ENCODE results near the gene BCL2.

BCL2 gene

DNA sequence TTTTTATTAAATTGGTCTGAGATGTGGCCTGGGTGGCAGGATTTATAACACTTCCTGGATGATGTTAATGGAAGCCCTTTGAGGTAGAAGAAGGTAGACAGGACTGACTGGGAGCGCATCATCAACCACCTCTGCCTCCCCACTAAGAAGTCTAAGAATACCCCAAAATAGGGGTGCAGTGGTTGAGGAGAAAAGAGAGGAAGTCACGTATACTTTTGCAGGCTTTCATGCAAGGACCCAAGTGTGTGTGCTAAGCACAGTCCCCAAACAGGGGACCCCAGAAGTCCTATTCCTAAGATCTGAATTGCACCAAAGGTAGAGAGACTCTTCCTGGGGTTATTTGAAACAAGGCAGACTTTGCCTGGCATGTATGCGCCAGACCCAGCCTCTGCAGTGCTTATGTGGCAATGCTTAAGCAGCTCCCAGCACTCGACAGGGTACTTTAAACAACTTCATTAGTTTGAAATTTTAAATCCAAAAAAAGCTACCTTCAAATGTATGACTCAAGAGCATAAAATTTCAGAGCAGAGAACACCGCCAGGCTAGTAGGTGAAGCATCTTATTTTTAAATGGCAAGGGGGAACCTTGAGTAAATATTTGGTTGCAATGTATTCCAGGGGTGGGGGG, 35.3 kb downstream of the BCL2 start:
- no peak overlapping the region for H3K27ac ChIP-seq
- TF ChIP-seq, protein P1, sequence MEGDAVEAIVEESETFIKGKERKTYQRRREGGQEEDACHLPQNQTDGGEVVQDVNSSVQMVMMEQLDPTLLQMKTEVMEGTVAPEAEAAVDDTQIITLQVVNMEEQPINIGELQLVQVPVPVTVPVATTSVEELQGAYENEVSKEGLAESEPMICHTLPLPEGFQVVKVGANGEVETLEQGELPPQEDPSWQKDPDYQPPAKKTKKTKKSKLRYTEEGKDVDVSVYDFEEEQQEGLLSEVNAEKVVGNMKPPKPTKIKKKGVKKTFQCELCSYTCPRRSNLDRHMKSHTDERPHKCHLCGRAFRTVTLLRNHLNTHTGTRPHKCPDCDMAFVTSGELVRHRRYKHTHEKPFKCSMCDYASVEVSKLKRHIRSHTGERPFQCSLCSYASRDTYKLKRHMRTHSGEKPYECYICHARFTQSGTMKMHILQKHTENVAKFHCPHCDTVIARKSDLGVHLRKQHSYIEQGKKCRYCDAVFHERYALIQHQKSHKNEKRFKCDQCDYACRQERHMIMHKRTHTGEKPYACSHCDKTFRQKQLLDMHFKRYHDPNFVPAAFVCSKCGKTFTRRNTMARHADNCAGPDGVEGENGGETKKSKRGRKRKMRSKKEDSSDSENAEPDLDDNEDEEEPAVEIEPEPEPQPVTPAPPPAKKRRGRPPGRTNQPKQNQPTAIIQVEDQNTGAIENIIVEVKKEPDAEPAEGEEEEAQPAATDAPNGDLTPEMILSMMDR (IDR thresholded peaks at IDR 0.05), result no peak
- no peak for TF ChIP-seq ZFX (IDR thresholded peaks at IDR 0.05; ENCODE audit: borderline replicate concordance)

DNA sequence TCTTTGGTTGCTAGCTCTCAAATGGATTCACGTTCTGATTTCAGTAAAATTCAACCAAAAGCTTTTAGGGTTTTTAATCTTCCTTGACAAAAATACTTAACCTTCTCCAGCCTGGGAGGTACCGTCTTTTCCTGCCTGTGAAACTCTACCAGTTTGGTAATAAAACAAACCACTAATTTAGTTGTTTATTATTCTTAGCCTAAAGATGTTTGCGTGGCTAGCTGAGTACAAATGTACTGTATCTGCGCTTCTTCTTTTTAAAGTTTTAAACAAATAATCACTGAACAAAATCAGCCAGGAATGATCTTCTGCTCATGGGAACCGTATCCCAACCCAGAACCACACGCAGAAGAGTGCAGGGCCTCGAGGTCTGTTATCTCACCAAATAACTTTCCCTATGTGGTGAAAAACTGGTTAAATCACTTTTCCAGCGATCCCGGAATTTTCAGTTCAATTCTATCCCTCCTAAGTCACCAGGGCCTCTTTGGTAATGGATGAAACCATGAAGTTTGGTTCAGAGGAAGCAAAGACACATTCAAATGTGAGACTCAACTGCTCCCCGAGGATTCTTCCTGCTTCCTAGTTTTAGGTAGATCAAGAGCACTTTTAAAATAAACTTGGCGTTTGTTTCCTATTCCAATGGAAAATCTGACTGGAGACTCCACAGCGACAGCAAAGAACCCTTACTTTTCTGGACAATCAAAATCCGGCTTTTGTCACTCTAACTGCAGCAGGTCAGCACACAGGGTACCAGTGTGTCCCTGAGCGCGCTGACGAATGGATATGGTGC, 36.1 kb downstream of the BCL2 start:
- no peak overlapping the region for H3K27ac ChIP-seq
- TF ChIP-seq, protein P1 (IDR thresholded peaks at IDR 0.05), result no peak
- no peak for TF ChIP-seq ZFX (IDR thresholded peaks at IDR 0.05; ENCODE audit: borderline replicate concordance)

DNA sequence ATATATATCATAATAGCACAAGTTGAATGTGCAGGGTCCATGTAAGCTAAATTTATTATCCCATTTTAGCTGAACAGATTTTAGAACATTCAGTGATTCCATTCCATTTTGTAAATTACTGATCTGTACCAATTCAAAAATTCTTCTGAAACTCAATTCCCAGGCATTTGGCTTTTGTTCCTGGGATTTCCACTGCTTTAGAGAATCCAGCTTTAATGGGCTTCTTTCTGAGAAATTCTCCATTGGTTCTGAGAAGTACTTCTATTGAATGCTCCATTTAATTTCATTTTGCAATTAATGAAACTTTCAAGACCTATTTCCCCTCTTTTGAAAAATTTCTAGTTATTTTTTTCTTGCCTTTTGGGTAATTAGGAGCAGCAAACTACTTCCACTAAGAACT, 36.8 kb downstream of the BCL2 start:
- TF ChIP-seq, protein P1 (IDR thresholded peaks at IDR 0.05), result no peak
- no peak for TF ChIP-seq ZFX (IDR thresholded peaks at IDR 0.05; ENCODE audit: borderline replicate concordance)
- H3K27ac ChIP-seq, result no peak overlapping the region

DNA sequence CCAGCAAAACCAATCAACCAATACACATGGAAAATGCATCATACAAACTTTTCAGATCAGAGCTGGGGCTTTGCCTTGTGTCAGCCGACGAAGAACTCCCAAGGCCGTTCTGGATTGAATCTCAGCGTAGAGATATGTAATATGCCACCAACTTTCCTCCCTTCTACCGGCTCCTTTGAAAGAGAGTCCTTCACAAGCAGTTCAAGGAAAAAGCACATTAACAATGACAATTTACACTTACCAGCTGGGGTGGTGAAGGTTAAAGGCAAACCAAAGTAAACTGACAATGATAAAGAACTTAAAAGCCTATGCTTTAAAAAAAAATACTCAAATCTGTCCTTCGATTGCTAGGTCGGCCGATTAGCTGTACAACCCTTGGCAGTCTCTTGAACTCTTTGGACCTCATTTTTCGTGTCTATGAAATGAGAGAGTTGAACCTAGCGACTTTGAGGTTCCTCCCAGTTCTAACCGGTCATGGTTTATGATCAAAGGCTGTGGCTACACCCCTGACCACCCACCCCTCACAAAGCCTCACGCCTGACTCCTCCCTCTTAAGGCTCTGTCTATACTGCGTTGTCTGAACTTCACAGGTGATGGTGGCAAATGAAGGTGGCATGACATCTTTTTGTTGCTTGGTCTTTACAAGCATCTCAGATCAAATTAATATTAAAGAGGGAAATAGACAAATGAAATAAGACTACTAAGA, 46.2 kb downstream of the BCL2 start:
- H3K27ac ChIP-seq, result no peak overlapping the region
- TF ChIP-seq, protein P1 (IDR thresholded peaks at IDR 0.05), result no peak
- TF ChIP-seq ZFX (IDR thresholded peaks at IDR 0.05; ENCODE audit: borderline replicate concordance), result no peak

DNA sequence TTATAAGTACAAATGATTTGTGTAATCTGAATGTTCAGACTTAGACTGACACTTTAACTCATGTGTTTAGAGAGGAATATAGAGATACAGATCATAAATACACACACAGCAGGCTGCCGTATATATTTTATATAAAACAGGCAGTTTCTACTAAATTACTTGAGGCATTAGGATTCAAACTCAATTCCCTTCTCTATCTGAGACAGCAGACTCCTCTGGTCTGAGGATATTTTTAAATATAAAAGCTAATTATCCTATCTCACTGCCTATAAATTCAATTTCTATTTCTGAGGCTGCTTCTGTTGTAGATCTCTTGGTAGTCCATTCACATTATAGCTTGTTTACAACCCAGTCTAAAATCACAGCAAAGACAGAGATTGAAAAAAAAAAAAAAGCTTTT, 46.9 kb downstream of the BCL2 start:
- TF ChIP-seq, protein P1 (IDR thresholded peaks at IDR 0.05), result no peak
- TF ChIP-seq ZFX (IDR thresholded peaks at IDR 0.05; ENCODE audit: borderline replicate concordance), result no peak
- no peak overlapping the region for H3K27ac ChIP-seq

DNA sequence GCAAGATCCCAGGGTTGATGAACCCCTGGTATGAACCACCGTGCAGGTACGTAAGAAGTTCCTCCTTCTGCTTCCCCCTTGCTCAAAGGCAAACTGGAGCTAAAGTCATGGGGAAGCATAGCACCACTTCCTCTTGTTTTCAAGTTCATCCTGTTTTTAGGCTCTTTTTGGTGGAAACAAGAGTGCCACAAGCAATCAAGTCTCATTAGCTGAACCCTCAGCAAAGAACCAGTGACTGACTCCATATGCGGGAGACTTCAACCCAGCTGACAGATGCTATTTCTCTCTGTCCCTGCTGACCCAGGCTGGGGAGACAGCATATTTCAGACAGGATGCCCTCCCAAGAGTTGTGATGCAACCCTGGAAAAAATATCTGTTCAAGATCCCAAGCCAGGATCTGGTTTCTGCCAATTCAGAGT, 47.7 kb downstream of the BCL2 start:
- no peak overlapping the region for H3K27ac ChIP-seq
- TF ChIP-seq ZFX (IDR thresholded peaks at IDR 0.05; ENCODE audit: borderline replicate concordance), result no peak
- TF ChIP-seq, protein P1 (IDR thresholded peaks at IDR 0.05), result no peak
